ENCODE data around the gene RAD51B. TPM values are rescaled to one million over a fixed set of nuclear protein-coding genes. Genes with fewer than 3 reads are reported as not detected.

Gene RAD51B
- total RNA-seq, 1 experiment from 2014 or later, result 23.3 TPM

GRCh38 chr14:68463705-68464374 lies 644.3 kb downstream of the RAD51B start:
- CTCF ChIA-PET, result no interaction called here
- H3K4me3 ChIP-seq (ENCODE audit: low read depth, low read length, poor library complexity, severe bottlenecking), result no peak overlapping the region
- no peak for DNase-seq (ENCODE audit: low spot score)
- POLR2A ChIA-PET (ENCODE audit: low non-redundant PET), result no interaction called here
- H3K27me3 ChIP-seq (replicated peaks; ENCODE audit: insufficient read depth, low read depth, low read length, poor library complexity), result no peaks in the 10 kb centered on the region
- TF ChIP-seq, protein P1, sequence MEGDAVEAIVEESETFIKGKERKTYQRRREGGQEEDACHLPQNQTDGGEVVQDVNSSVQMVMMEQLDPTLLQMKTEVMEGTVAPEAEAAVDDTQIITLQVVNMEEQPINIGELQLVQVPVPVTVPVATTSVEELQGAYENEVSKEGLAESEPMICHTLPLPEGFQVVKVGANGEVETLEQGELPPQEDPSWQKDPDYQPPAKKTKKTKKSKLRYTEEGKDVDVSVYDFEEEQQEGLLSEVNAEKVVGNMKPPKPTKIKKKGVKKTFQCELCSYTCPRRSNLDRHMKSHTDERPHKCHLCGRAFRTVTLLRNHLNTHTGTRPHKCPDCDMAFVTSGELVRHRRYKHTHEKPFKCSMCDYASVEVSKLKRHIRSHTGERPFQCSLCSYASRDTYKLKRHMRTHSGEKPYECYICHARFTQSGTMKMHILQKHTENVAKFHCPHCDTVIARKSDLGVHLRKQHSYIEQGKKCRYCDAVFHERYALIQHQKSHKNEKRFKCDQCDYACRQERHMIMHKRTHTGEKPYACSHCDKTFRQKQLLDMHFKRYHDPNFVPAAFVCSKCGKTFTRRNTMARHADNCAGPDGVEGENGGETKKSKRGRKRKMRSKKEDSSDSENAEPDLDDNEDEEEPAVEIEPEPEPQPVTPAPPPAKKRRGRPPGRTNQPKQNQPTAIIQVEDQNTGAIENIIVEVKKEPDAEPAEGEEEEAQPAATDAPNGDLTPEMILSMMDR (conservative IDR thresholded peaks at IDR 0.05; ENCODE audit: low read depth, low read length), result no peak
- no peak for TF ChIP-seq EZH2 (IDR thresholded peaks at IDR 0.05; ENCODE audit: borderline replicate concordance, low read depth, low read length, poor library complexity, severe bottlenecking)
- BruUV-seq (replicated peaks), result no TSS peak
- no peaks in the 10 kb centered on the region for H3K9me3 ChIP-seq (ENCODE audit: low read depth, low read length, poor library complexity, severe bottlenecking)
- H3K27ac ChIP-seq (ENCODE audit: low read depth, low read length, poor library complexity, severe bottlenecking), result no peak overlapping the region
- no peaks in the 10 kb centered on the region for H3K36me3 ChIP-seq (ENCODE audit: insufficient read depth, low read length, poor library complexity, severe bottlenecking)
- peaks cover 11% of the 10 kb centered on the region for H3K4me1 ChIP-seq (ENCODE audit: insufficient read depth, low read length, poor library complexity, severe bottlenecking)
- intact Hi-C loops (cut with micrococcal nuclease; ENCODE audit: unreplicated experiment), result no loop called here

- H3K27ac ChIP-seq (ENCODE audit: low read depth, low read length, poor library complexity, severe bottlenecking), result no peak overlapping the region
- H3K36me3 ChIP-seq (ENCODE audit: insufficient read depth, low read length, poor library complexity, severe bottlenecking), result no peaks in the 10 kb centered on the region
- ChIA-PET POLR2A (ENCODE audit: low non-redundant PET) (no interaction called here), CTCF (no interaction called here)
- no peaks in the 10 kb centered on the region for H3K9me3 ChIP-seq (ENCODE audit: low read depth, low read length, poor library complexity, severe bottlenecking)
- no TSS peak for BruUV-seq (replicated peaks)
- H3K27me3 ChIP-seq (replicated peaks; ENCODE audit: insufficient read depth, low read depth, low read length, poor library complexity), result no peaks in the 10 kb centered on the region
- no peak overlapping the region for H3K4me3 ChIP-seq (ENCODE audit: low read depth, low read length, poor library complexity, severe bottlenecking)
- intact Hi-C loops (cut with micrococcal nuclease; ENCODE audit: unreplicated experiment), result no loop called here
- DNase-seq (ENCODE audit: low spot score), result no peak
- H3K4me1 ChIP-seq (ENCODE audit: insufficient read depth, low read length, poor library complexity, severe bottlenecking), result peaks cover 6% of the 10 kb centered on the region
- TF ChIP-seq EZH2 (IDR thresholded peaks at IDR 0.05; ENCODE audit: borderline replicate concordance, low read depth, low read length, poor library complexity, severe bottlenecking), result no peak
- TF ChIP-seq, protein P1 (conservative IDR thresholded peaks at IDR 0.05; ENCODE audit: low read depth, low read length), result no peak
Observed at GRCh38 chr14:68464711-68465110, 645.1 kb downstream of the RAD51B start.

DNA sequence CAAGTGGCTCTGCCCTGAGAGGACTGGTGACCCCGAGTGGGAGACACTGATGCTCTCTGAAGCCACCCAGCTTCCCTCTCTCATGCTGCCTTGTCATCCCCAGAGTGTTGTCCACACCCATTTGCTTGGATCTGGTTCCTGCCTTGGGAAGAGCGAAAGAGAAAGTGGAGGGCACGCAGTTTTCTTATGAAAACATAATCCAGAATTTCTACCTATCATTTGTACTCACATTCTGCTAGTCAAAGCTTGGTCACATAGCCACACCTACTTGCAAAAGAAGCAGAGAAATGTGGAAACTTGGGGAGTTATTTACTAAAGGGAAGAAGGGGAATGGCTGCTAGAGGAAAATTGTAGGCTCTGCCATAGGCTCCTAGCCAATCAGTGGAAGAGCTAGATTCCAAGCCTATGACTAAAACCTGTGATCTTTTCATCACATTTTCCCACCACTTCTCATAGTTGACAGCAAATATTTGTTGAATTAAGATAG lies 647.0 kb downstream of the RAD51B start:
- CTCF ChIA-PET, result no interaction called here
- no peak for DNase-seq (ENCODE audit: low spot score)
- Histone ChIP-seq H3K4me3 (ENCODE audit: low read depth, low read length, poor library complexity, severe bottlenecking) (no peak overlapping the region), H3K36me3 (ENCODE audit: insufficient read depth, low read length, poor library complexity, severe bottlenecking) (no peaks in the 10 kb centered on the region), H3K27me3 (replicated peaks; ENCODE audit: insufficient read depth, low read depth, low read length, poor library complexity) (no peaks in the 10 kb centered on the region), H3K27ac (ENCODE audit: low read depth, low read length, poor library complexity, severe bottlenecking) (no peak overlapping the region), H3K9me3 (ENCODE audit: low read depth, low read length, poor library complexity, severe bottlenecking) (no peaks in the 10 kb centered on the region), H3K4me1 (ENCODE audit: insufficient read depth, low read length, poor library complexity, severe bottlenecking) (peaks cover 6% of the 10 kb centered on the region)
- intact Hi-C loops (cut with micrococcal nuclease; ENCODE audit: unreplicated experiment), result no loop called here
- TF ChIP-seq EZH2 (IDR thresholded peaks at IDR 0.05; ENCODE audit: borderline replicate concordance, low read depth, low read length, poor library complexity, severe bottlenecking), result no peak
- TF ChIP-seq, protein P1 (conservative IDR thresholded peaks at IDR 0.05; ENCODE audit: low read depth, low read length), result no peak
- no TSS peak for BruUV-seq (replicated peaks)
- POLR2A ChIA-PET (ENCODE audit: low non-redundant PET), result no interaction called here

Measured in A673 (cell line).